SK-N-SH (cell line): Measurements from ENCODE around the gene H6PD. TPM values are rescaled to one million over a fixed set of nuclear protein-coding genes. Genes with fewer than 3 reads are reported as not detected.

ENCODE experiments used
- CTCF ChIA-PET: fragments of 300-600, 350-600 bp; formaldehyde crosslinking; extraction: SDS; loops from one replicate; lab custom pipeline; 2021; lab: Yijun Ruan, JAX
- POLR2A ChIA-PET: fragments of 350-600 bp; sonication (Branson Sonifier 250); formaldehyde crosslinking; extraction: SDS; loops from one replicate; lab custom pipeline; 2020; ENCODE audit warnings: antibody characterized with exemption, inconsistent platforms; lab: Yijun Ruan, JAX
- DNase-seq: peaks from one replicate; pipeline ENCODE4 v3.0.0; 2012
- H2AFZ ChIP-seq: fragments of 200-600 bp; sonication (generic); 2 replicates; pipeline ENCODE4 v1.8.1; 2016; ENCODE audit warnings: antibody characterized with exemption, mild to moderate bottlenecking, low read depth
- H3F3A ChIP-seq: fragments of 200-600 bp; sonication (generic); replicated peaks from 2 replicates; pipeline ENCODE3; 2016; ENCODE audit warnings: antibody characterized with exemption, mild to moderate bottlenecking; ENCODE audit not compliant: insufficient read depth
- H3K27ac ChIP-seq, 2 experiments: fragments of 200-500 bp in 1 of 2; fragments of 200-600 bp in 1 of 2; sonication (Bioruptor generic) in 1 of 2; sonication (generic), shearing (Covaris generic) in 1 of 2; 2 replicates each; pipeline versions ENCODE4 v1.5.1 to v1.6.1; 2014 to 2016; ENCODE audit warnings: low read depth in 2 of 2, inconsistent platforms in 1 of 2, low read length in 1 of 2, mild to moderate bottlenecking in 1 of 2, mixed read lengths in 1 of 2
- H3K27me3 ChIP-seq: fragments of 200-600 bp; sonication (generic), shearing (Covaris generic); 2 replicates; pipeline ENCODE4 v1.6.1; 2016; ENCODE audit warnings: mixed run types; ENCODE audit not compliant: insufficient read depth
- H3K36me3 ChIP-seq, 2 experiments: fragments of 200-500 bp in 1 of 2; fragments of 200-600 bp in 1 of 2; sonication (Bioruptor generic) in 1 of 2; sonication (generic) in 1 of 2; replicated peaks in 1 of 2; 2 replicates each; pipeline versions ENCODE3 to v1.5.1; 2014 to 2016; ENCODE audit warnings: low read length in 1 of 2, mild to moderate bottlenecking in 1 of 2; ENCODE audit not compliant: insufficient read depth in 2 of 2, control insufficient read depth in 1 of 2
- H3K4me1 ChIP-seq, 2 experiments: fragments of 200-500 bp in 1 of 2; fragments of 200-600 bp in 1 of 2; sonication (Bioruptor generic) in 1 of 2; sonication (generic), shearing (Covaris generic) in 1 of 2; 2 replicates each; pipeline versions ENCODE4 v1.5.1 to v1.6.1; 2014 to 2016; ENCODE audit warnings: low read depth in 1 of 2, low read length in 1 of 2, mixed run types in 1 of 2; ENCODE audit not compliant: insufficient read depth in 2 of 2, control insufficient read depth in 1 of 2
- H3K4me2 ChIP-seq: fragments of 200-600 bp; sonication (generic), shearing (Covaris generic); 2 replicates; pipeline ENCODE4 v1.6.1; 2017; ENCODE audit warnings: mixed run types
- H3K4me3 ChIP-seq, 2 experiments: fragments of 200-500 bp in 1 of 2; fragments of 200-600 bp in 1 of 2; sonication (Bioruptor generic) in 1 of 2; sonication (generic), shearing (Covaris generic) in 1 of 2; 2 replicates each; pipeline versions ENCODE4 v1.5.1 to v1.8.1; 2014 to 2016; ENCODE audit warnings: low read depth in 2 of 2, inconsistent platforms in 1 of 2, low read length in 1 of 2, mild to moderate bottlenecking in 1 of 2, mixed read lengths in 1 of 2, moderate library complexity in 1 of 2
- H3K79me2 ChIP-seq: fragments of 200-600 bp; sonication (generic); 2 replicates; pipeline ENCODE4 v1.8.1; 2017; ENCODE audit warnings: mild to moderate bottlenecking; ENCODE audit not compliant: insufficient read depth
- H3K9ac ChIP-seq: fragments of 200-600 bp; sonication (generic); 2 replicates; pipeline ENCODE4 v1.6.1; 2017; ENCODE audit warnings: mixed run types
- H3K9me2 ChIP-seq: fragments of 200-600 bp; sonication (generic); 2 replicates; pipeline ENCODE4 v1.6.1; 2017; ENCODE audit warnings: mixed run types
- H3K9me3 ChIP-seq: fragments of 200-600 bp; sonication (generic); 2 replicates; pipeline ENCODE4 v1.6.1; 2017; ENCODE audit warnings: mixed run types, mild to moderate bottlenecking, moderate library complexity
- H4K20me1 ChIP-seq: fragments of 200-600 bp; sonication (generic); 2 replicates; pipeline ENCODE4 v1.6.1; 2017; ENCODE audit warnings: mild to moderate bottlenecking, mixed run types; ENCODE audit not compliant: insufficient read depth
- CHD2 ChIP-seq: fragments of 150-350 bp; IDR thresholded peaks from 2 replicates; pipeline ENCODE4 v1.6.1; 2018; ENCODE audit warnings: low read length; ENCODE audit not compliant: partially characterized antibody
- EZH2phosphoT487 ChIP-seq: fragments of 200-600 bp; sonication (generic); IDR thresholded peaks from 2 replicates; pipeline ENCODE4 v1.6.1; 2017; ENCODE audit warnings: low read depth, mixed run types, mild to moderate bottlenecking, antibody characterized with exemption, moderate library complexity, borderline replicate concordance
- FOXJ3 ChIP-seq: sonication (generic); formaldehyde crosslinking; IDR thresholded peaks from 2 replicates; pipeline ENCODE4 v1.5.1; 2020; ENCODE audit warnings: mild to moderate bottlenecking, missing genetic modification reagents
- FOXM1 ChIP-seq: IDR thresholded peaks from 2 replicates; pipeline ENCODE4 v1.4.0; 2012; ENCODE audit warnings: low read depth, mild to moderate bottlenecking
- GABPA ChIP-seq: IDR thresholded peaks from 2 replicates; pipeline ENCODE4 v1.4.0; 2012; ENCODE audit warnings: low read depth, mild to moderate bottlenecking
- MAX ChIP-seq: IDR thresholded peaks from 2 replicates; pipeline ENCODE4 v1.4.0; 2012; ENCODE audit warnings: low read depth
- POLR2AphosphoS5 ChIP-seq: IDR thresholded peaks from 2 replicates; pipeline ENCODE4 v1.6.1; 2012; ENCODE audit warnings: low read depth, low read length
- SMC3 ChIP-seq: IDR thresholded peaks from 2 replicates; pipeline ENCODE4 v1.6.1; 2012; ENCODE audit warnings: low read depth, low read length, improper control_type of control experiment
- TEAD4 ChIP-seq: IDR thresholded peaks from 2 replicates; pipeline ENCODE4 v1.4.0; 2012; ENCODE audit warnings: mild to moderate bottlenecking, borderline replicate concordance; ENCODE audit not compliant: insufficient read depth
- USF1 ChIP-seq: IDR thresholded peaks from 2 replicates; pipeline ENCODE4 v1.4.0; 2012; ENCODE audit warnings: low read depth, borderline replicate concordance
- YY1 ChIP-seq: IDR thresholded peaks from 2 replicates; pipeline ENCODE4 v1.4.0; 2012; ENCODE audit warnings: low read depth, mild to moderate bottlenecking
- WGBS: methylation state at CpG from one replicate; pipeline ENCODE4 v1.1.6; 2017; ENCODE audit warnings: low lambda C conversion rate; 5-methylcytosine and 5-hydroxymethylcytosine counted together
- polyA plus RNA-seq, 3 experiments: library from polyadenylated mRNA; depleted of rRNA; stranded (reverse); fragments of >200 nt; gene quantifications; 2 replicates each; pipeline ENCODE4 v1.2.3, GENCODE V29; 2012
- TF ChIP-seq, protein P1 (sequence below): IDR thresholded peaks from 2 replicates; pipeline ENCODE4 v1.4.0; 2012; ENCODE audit warnings: low read depth, borderline replicate concordance
- TF ChIP-seq, protein P2 (sequence below): fragments of 150-350 bp; IDR thresholded peaks from 2 replicates; pipeline ENCODE4 v1.6.1; 2017; ENCODE audit warnings: antibody characterized with exemption, low read length, low read depth, borderline replicate concordance
- TF ChIP-seq, protein P3 (sequence below): IDR thresholded peaks from 2 replicates; pipeline ENCODE4; 2012

Gene H6PD
- polyA plus RNA-seq, 1 of the 3 experiments (the other 2 are of a cell fraction): 19.1 TPM

DNA sequence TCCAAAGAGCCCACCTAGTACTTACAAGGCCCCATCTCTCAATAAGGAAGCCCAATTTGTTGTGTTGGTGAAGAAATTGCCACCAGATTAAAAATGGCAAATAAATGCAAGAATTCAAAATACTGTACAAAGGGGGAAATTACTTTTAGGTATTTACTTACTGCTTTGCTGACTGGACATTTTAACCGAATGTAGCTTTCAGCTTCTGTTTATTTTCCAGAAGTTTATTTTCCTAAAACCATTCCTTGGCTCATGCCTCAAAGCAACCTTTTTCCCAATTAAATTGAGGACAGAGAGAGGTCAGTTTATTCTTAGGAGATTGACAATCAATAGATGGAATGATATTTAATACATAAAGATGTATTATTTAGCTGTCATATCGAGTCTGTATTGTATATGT lies 47.6 kb upstream of the H6PD start:
- H3K9ac ChIP-seq: no peak overlapping the region
- no peak for DNase-seq
- no peak overlapping the region for H3K27ac ChIP-seq
- H3K9me2 ChIP-seq: no peaks in the 10 kb centered on the region
- peaks cover 0 to 14% of the 10 kb centered on the region in 2 experiments; a peak in 1 of 4 replicates for H3K4me1 ChIP-seq
- peaks cover 11% of the 10 kb centered on the region for H3K79me2 ChIP-seq
- no peaks in the 10 kb centered on the region for H3K9me3 ChIP-seq
- no peak overlapping the region for H2AFZ ChIP-seq
- H3K27me3 ChIP-seq: no peaks in the 10 kb centered on the region
- no peaks in the 10 kb centered on the region for H4K20me1 ChIP-seq
- CTCF ChIA-PET: interaction anchor here (0.9 to 5.5 kb wide), 5 partner anchors 9 to 76 kb away, joined by 3 to 27 read pairs (median 6); no protein-coding TSS in a partner anchor
- WGBS: 88% methylated on average over 2 of the region's 2 CpGs
- no peak overlapping the region for H3K4me3 ChIP-seq
- POLR2A ChIA-PET: no interaction called here
- H3F3A ChIP-seq: no peaks in the 10 kb centered on the region
- peaks cover 0 to 2% of the 10 kb centered on the region in 2 experiments for H3K36me3 ChIP-seq
- H3K4me2 ChIP-seq: no peak overlapping the region
- TF ChIP-seq USF1: no peak
- no peak for TF ChIP-seq FOXM1

GRCh38 chr1:9190234-9190633 lies 44.3 kb upstream of the H6PD start:
- Histone ChIP-seq H4K20me1 (no peaks in the 10 kb centered on the region), H3K36me3 (no peaks in the 10 kb centered on the region), H3F3A (no peaks in the 10 kb centered on the region), H2AFZ (no peak overlapping the region), H3K27ac (no peak overlapping the region), H3K9me2 (no peaks in the 10 kb centered on the region), H3K9me3 (no peaks in the 10 kb centered on the region), H3K27me3 (no peaks in the 10 kb centered on the region), H3K9ac (no peak overlapping the region), H3K4me3 (no peak overlapping the region), H3K4me2 (no peak overlapping the region), H3K4me1 (no peaks in the 10 kb centered on the region), H3K79me2 (no peaks in the 10 kb centered on the region)
- POLR2A ChIA-PET: no interaction called here
- WGBS: 83% methylated on average over 5 of the region's 5 CpGs
- CTCF ChIA-PET: interaction anchor here (1.3 to 4.5 kb wide), 3 partner anchors 10 to 79 kb away, joined by 3 to 18 read pairs (median 3); no protein-coding TSS in a partner anchor
- no peak for DNase-seq
- TF ChIP-seq CHD2 (no peak), SMC3 (no peak), POLR2AphosphoS5 (no peak)

GRCh38 chr1:9191231-9191630 lies 43.3 kb upstream of the H6PD start:
- no peak for DNase-seq
- 71% methylated on average over 10 of the region's 10 CpGs for WGBS
- Histone ChIP-seq H4K20me1 (no peaks in the 10 kb centered on the region), H3K27ac (no peak overlapping the region), H3K79me2 (no peaks in the 10 kb centered on the region), H3K4me1 (no peaks in the 10 kb centered on the region; a peak in 1 of 4 replicates), H3K36me3 (no peaks in the 10 kb centered on the region), H3K9me2 (no peaks in the 10 kb centered on the region), H3K27me3 (no peaks in the 10 kb centered on the region), H3K9ac (no peak overlapping the region), H3F3A (no peaks in the 10 kb centered on the region), H3K4me2 (no peak overlapping the region), H2AFZ (no peak overlapping the region), H3K9me3 (no peaks in the 10 kb centered on the region), H3K4me3 (no peak overlapping the region)
- ChIA-PET POLR2A (no interaction called here), CTCF (interaction anchor here (0.6 to 1.4 kb wide), 3 partner anchors 9 to 182 kb away, joined by 3 read pairs; no protein-coding TSS in a partner anchor)
- TF ChIP-seq, protein P1, sequence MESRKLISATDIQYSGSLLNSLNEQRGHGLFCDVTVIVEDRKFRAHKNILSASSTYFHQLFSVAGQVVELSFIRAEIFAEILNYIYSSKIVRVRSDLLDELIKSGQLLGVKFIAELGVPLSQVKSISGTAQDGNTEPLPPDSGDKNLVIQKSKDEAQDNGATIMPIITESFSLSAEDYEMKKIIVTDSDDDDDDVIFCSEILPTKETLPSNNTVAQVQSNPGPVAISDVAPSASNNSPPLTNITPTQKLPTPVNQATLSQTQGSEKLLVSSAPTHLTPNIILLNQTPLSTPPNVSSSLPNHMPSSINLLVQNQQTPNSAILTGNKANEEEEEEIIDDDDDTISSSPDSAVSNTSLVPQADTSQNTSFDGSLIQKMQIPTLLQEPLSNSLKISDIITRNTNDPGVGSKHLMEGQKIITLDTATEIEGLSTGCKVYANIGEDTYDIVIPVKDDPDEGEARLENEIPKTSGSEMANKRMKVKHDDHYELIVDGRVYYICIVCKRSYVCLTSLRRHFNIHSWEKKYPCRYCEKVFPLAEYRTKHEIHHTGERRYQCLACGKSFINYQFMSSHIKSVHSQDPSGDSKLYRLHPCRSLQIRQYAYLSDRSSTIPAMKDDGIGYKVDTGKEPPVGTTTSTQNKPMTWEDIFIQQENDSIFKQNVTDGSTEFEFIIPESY: no peak
- no peak for TF ChIP-seq TEAD4
- no peak for TF ChIP-seq YY1
- TF ChIP-seq GABPA: no peak
- TF ChIP-seq, protein P2, sequence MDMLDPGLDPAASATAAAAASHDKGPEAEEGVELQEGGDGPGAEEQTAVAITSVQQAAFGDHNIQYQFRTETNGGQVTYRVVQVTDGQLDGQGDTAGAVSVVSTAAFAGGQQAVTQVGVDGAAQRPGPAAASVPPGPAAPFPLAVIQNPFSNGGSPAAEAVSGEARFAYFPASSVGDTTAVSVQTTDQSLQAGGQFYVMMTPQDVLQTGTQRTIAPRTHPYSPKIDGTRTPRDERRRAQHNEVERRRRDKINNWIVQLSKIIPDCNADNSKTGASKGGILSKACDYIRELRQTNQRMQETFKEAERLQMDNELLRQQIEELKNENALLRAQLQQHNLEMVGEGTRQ: no peak
- TF ChIP-seq, protein P3, sequence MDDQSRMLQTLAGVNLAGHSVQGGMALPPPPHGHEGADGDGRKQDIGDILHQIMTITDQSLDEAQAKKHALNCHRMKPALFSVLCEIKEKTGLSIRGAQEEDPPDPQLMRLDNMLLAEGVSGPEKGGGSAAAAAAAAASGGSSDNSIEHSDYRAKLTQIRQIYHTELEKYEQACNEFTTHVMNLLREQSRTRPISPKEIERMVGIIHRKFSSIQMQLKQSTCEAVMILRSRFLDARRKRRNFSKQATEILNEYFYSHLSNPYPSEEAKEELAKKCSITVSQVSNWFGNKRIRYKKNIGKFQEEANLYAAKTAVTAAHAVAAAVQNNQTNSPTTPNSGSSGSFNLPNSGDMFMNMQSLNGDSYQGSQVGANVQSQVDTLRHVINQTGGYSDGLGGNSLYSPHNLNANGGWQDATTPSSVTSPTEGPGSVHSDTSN: no peak
- TF ChIP-seq CHD2: no peak
- no peak for TF ChIP-seq FOXJ3 (CRISPR knock-in tag)
- TF ChIP-seq MAX: no peak
- no peak for TF ChIP-seq USF1
- TF ChIP-seq SMC3: no peak
- no peak for TF ChIP-seq POLR2AphosphoS5
- no peak for TF ChIP-seq EZH2phosphoT487
